ENCODE measurements around the gene ADH1B. TPM values are rescaled to one million over a fixed set of nuclear protein-coding genes. Genes with fewer than 3 reads are reported as not detected.

ADH1B gene
- total and polyA plus RNA-seq, 10 of the 15 experiments (the other 5 are each of a cell fraction or from before 2014, with no cell fraction given) = 1.3 TPM; not detected in 9

Other genes starting within 250 kb of the ADH1B start
Only the 7 nearest of the 8 such genes appear.
- gene ADH5, start 232.6 kb downstream of the ADH1B start, total RNA-seq (2014; rRNA removed) = 48.5 and 68.2 TPM in 2 replicates
- gene ADH5, start 232.6 kb downstream of the ADH1B start, total RNA-seq (2014; rRNA removed; fragmentation: Illumina TruSeq; extraction: Trizol) = 75.7 and 77.5 TPM in 2 replicates
- gene ADH5, start 232.6 kb downstream of the ADH1B start, total RNA-seq (2021) = 94.4 and 101 TPM in 2 replicates
- gene ADH5, start 232.6 kb downstream of the ADH1B start, polyA plus RNA-seq (2011; rRNA removed) = 159 and 222 TPM in 2 replicates
- gene ADH5, start 232.6 kb downstream of the ADH1B start, polyA plus RNA-seq (2014; fragmentation: Illumina TruSeq; extraction: Trizol) = 80.6 and 100 TPM in 2 replicates
- 100 to 1,000 TPM in 1 of 2 experiments, 10 to 100 TPM in 1; 96.3 to 134 TPM for gene ADH5, start 232.6 kb downstream of the ADH1B start, polyA plus RNA-seq (2014; fragmentation: Nextera tagmentation; extraction: Ambion mirVana)
- 75.7 and 78.1 TPM in 2 replicates for gene ADH5, start 232.6 kb downstream of the ADH1B start, polyA plus RNA-seq (2014; rRNA removed)
- 100 to 1,000 TPM; 136 to 138 TPM for gene ADH5, start 232.6 kb downstream of the ADH1B start, polyA plus RNA-seq (2016; fragmentation: Nextera tagmentation; extraction: Ambion mirVana)
- not detected in 2 replicates for gene ADH4, start 177.1 kb downstream of the ADH1B start, total RNA-seq (2014; rRNA removed)
- not detected in 2 replicates for gene ADH4, start 177.1 kb downstream of the ADH1B start, total RNA-seq (2014; rRNA removed; fragmentation: Illumina TruSeq; extraction: Trizol)
- 0.40 TPM in 1 of 2 replicates, not detected in the other for gene ADH4, start 177.1 kb downstream of the ADH1B start, total RNA-seq (2021)
- gene ADH4, start 177.1 kb downstream of the ADH1B start, polyA plus RNA-seq (2011; rRNA removed) = not detected in 2 replicates
- gene ADH4, start 177.1 kb downstream of the ADH1B start, polyA plus RNA-seq (2014; fragmentation: Illumina TruSeq; extraction: Trizol) = not detected in 2 replicates
- gene ADH4, start 177.1 kb downstream of the ADH1B start, polyA plus RNA-seq (2014; fragmentation: Nextera tagmentation; extraction: Ambion mirVana) = not detected
- not detected in 2 replicates for gene ADH4, start 177.1 kb downstream of the ADH1B start, polyA plus RNA-seq (2014; rRNA removed)
- not detected for gene ADH4, start 177.1 kb downstream of the ADH1B start, polyA plus RNA-seq (2016; fragmentation: Nextera tagmentation; extraction: Ambion mirVana)
- gene ADH6, start 102.2 kb downstream of the ADH1B start, total RNA-seq (2014; rRNA removed) = not detected in 2 replicates
- gene ADH6, start 102.2 kb downstream of the ADH1B start, total RNA-seq (2014; rRNA removed; fragmentation: Illumina TruSeq; extraction: Trizol) = not detected in 2 replicates
- not detected in 2 replicates for gene ADH6, start 102.2 kb downstream of the ADH1B start, total RNA-seq (2021)
- gene ADH6, start 102.2 kb downstream of the ADH1B start, polyA plus RNA-seq (2011; rRNA removed) = not detected in 2 replicates
- gene ADH6, start 102.2 kb downstream of the ADH1B start, polyA plus RNA-seq (2014; fragmentation: Illumina TruSeq; extraction: Trizol) = 0.03 TPM in 1 of 2 replicates, not detected in the other
- not detected for gene ADH6, start 102.2 kb downstream of the ADH1B start, polyA plus RNA-seq (2014; fragmentation: Nextera tagmentation; extraction: Ambion mirVana)
- not detected in 2 replicates for gene ADH6, start 102.2 kb downstream of the ADH1B start, polyA plus RNA-seq (2014; rRNA removed)
- gene ADH6, start 102.2 kb downstream of the ADH1B start, polyA plus RNA-seq (2016; fragmentation: Nextera tagmentation; extraction: Ambion mirVana) = under 1 TPM in 1 of 2 experiments, not detected in 1; 0.16 TPM
- gene ADH1A, start 30.4 kb downstream of the ADH1B start, total RNA-seq (2014; rRNA removed) = not detected in 2 replicates
- not detected in 2 replicates for gene ADH1A, start 30.4 kb downstream of the ADH1B start, total RNA-seq (2014; rRNA removed; fragmentation: Illumina TruSeq; extraction: Trizol)
- not detected in 2 replicates for gene ADH1A, start 30.4 kb downstream of the ADH1B start, total RNA-seq (2021)
- gene ADH1A, start 30.4 kb downstream of the ADH1B start, polyA plus RNA-seq (2011; rRNA removed) = not detected in 2 replicates
- not detected in 2 replicates for gene ADH1A, start 30.4 kb downstream of the ADH1B start, polyA plus RNA-seq (2014; fragmentation: Illumina TruSeq; extraction: Trizol)
- gene ADH1A, start 30.4 kb downstream of the ADH1B start, polyA plus RNA-seq (2014; fragmentation: Nextera tagmentation; extraction: Ambion mirVana) = not detected
- not detected in 2 replicates for gene ADH1A, start 30.4 kb downstream of the ADH1B start, polyA plus RNA-seq (2014; rRNA removed)
- not detected for gene ADH1A, start 30.4 kb downstream of the ADH1B start, polyA plus RNA-seq (2016; fragmentation: Nextera tagmentation; extraction: Ambion mirVana)
- 1.1 TPM in 1 of 2 replicates, not detected in the other for gene ADH1C, start 31.3 kb upstream of the ADH1B start, total RNA-seq (2014; rRNA removed)
- not detected in 2 replicates for gene ADH1C, start 31.3 kb upstream of the ADH1B start, total RNA-seq (2014; rRNA removed; fragmentation: Illumina TruSeq; extraction: Trizol)
- gene ADH1C, start 31.3 kb upstream of the ADH1B start, total RNA-seq (2021) = 0.24 and 0.54 TPM in 2 replicates
- 0.08 and 0.20 TPM in 2 replicates for gene ADH1C, start 31.3 kb upstream of the ADH1B start, polyA plus RNA-seq (2011; rRNA removed)
- 0.06 and 0.33 TPM in 2 replicates for gene ADH1C, start 31.3 kb upstream of the ADH1B start, polyA plus RNA-seq (2014; fragmentation: Illumina TruSeq; extraction: Trizol)
- gene ADH1C, start 31.3 kb upstream of the ADH1B start, polyA plus RNA-seq (2014; fragmentation: Nextera tagmentation; extraction: Ambion mirVana) = under 1 TPM in 1 of 2 experiments, not detected in 1; 0.04 TPM
- 0.10 TPM in 1 of 2 replicates, not detected in the other for gene ADH1C, start 31.3 kb upstream of the ADH1B start, polyA plus RNA-seq (2014; rRNA removed)
- gene ADH1C, start 31.3 kb upstream of the ADH1B start, polyA plus RNA-seq (2016; fragmentation: Nextera tagmentation; extraction: Ambion mirVana) = under 1 TPM in 1 of 2 experiments, not detected in 1; 0.23 TPM
- not detected in 2 replicates for gene ADH7, start 113.9 kb upstream of the ADH1B start, total RNA-seq (2014; rRNA removed)
- not detected in 2 replicates for gene ADH7, start 113.9 kb upstream of the ADH1B start, total RNA-seq (2014; rRNA removed; fragmentation: Illumina TruSeq; extraction: Trizol)
- not detected in 2 replicates for gene ADH7, start 113.9 kb upstream of the ADH1B start, total RNA-seq (2021)
- gene ADH7, start 113.9 kb upstream of the ADH1B start, polyA plus RNA-seq (2011; rRNA removed) = not detected in 2 replicates
- gene ADH7, start 113.9 kb upstream of the ADH1B start, polyA plus RNA-seq (2014; fragmentation: Illumina TruSeq; extraction: Trizol) = not detected in 2 replicates
- not detected for gene ADH7, start 113.9 kb upstream of the ADH1B start, polyA plus RNA-seq (2014; fragmentation: Nextera tagmentation; extraction: Ambion mirVana)
- not detected in 2 replicates for gene ADH7, start 113.9 kb upstream of the ADH1B start, polyA plus RNA-seq (2014; rRNA removed)
- gene ADH7, start 113.9 kb upstream of the ADH1B start, polyA plus RNA-seq (2016; fragmentation: Nextera tagmentation; extraction: Ambion mirVana) = not detected
- not detected in 2 replicates for gene C4orf17, start 189.6 kb upstream of the ADH1B start, total RNA-seq (2014; rRNA removed)
- gene C4orf17, start 189.6 kb upstream of the ADH1B start, total RNA-seq (2014; rRNA removed; fragmentation: Illumina TruSeq; extraction: Trizol) = not detected in 2 replicates
- gene C4orf17, start 189.6 kb upstream of the ADH1B start, total RNA-seq (2021) = not detected in 2 replicates
- not detected in 2 replicates for gene C4orf17, start 189.6 kb upstream of the ADH1B start, polyA plus RNA-seq (2011; rRNA removed)
- gene C4orf17, start 189.6 kb upstream of the ADH1B start, polyA plus RNA-seq (2014; fragmentation: Illumina TruSeq; extraction: Trizol) = not detected in 2 replicates
- gene C4orf17, start 189.6 kb upstream of the ADH1B start, polyA plus RNA-seq (2014; fragmentation: Nextera tagmentation; extraction: Ambion mirVana) = not detected
- not detected in 2 replicates for gene C4orf17, start 189.6 kb upstream of the ADH1B start, polyA plus RNA-seq (2014; rRNA removed)
- gene C4orf17, start 189.6 kb upstream of the ADH1B start, polyA plus RNA-seq (2016; fragmentation: Nextera tagmentation; extraction: Ambion mirVana) = not detected

Measured in GM12878 (cell line).